Motor neuron (in vitro differentiated cells): ENCODE data around the gene UBR1. TPM values are rescaled to one million over a fixed set of nuclear protein-coding genes. Genes with fewer than 3 reads are reported as not detected.
"Not testable (repeated sequence)": the region's sequence is repeated elsewhere in the genome, so short reads cannot be mapped to it uniquely, and the experiment has no call there.

ENCODE experiments used
- ATAC-seq, 8 experiments: fragments of 200-7000 bp; cut with Tn5 transposase; replicated peaks in 6 of 8; 2 replicates each; pipeline ENCODE4 v1.8.0; 2021; ENCODE audit warnings: mild to moderate bottlenecking in 8 of 8, moderate library complexity in 8 of 8
- H3K27ac ChIP-seq, 2 donors: fragments of 250-450 bp; sonication (Bioruptor Pico); 2 replicates each; pipeline ENCODE4 v1.9.0; 2021; ENCODE audit warnings: antibody characterized with exemption in 2 of 2, mild to moderate bottlenecking in 2 of 2, moderate library complexity in 1 of 2
- H3K4me1 ChIP-seq, 2 donors: fragments of 250-450 bp; sonication (Bioruptor Pico); replicated peaks in 1 of 2; 2 replicates each; pipeline ENCODE4 v1.6.1; 2021; ENCODE audit warnings: antibody characterized with exemption in 2 of 2, mild to moderate bottlenecking in 2 of 2, moderate library complexity in 1 of 2
- H3K4me3 ChIP-seq, 5 donors: fragments of 250-450 bp; sonication (Bioruptor Pico); 2 replicates each; pipeline ENCODE4 v1.9.0; 2021; ENCODE audit warnings: antibody characterized with exemption in 5 of 5, mild to moderate bottlenecking in 5 of 5, moderate library complexity in 4 of 5
- WGBS, 10 experiments: fragments of 450-650 bp; shearing (Covaris generic); methylation state at CpG; one replicate each; pipeline ENCODE4 v1.0.0; 2022; 5-methylcytosine and 5-hydroxymethylcytosine counted together
- in situ Hi-C, 9 experiments: fragments of 400-800 bp; cut with MboI; loops; one replicate each; pipeline ENCODE4 v1.15.0; 2021; ENCODE audit warnings: low sequenced_read_pairs in 9 of 9, low pct_unique_long_range_greater_than_20kb in 2 of 9; ENCODE audit not compliant: unreplicated experiment in 9 of 9
- total RNA-seq, 8 experiments: library from RNA; unstranded; fragments of 300-600 nt; gene quantifications; 2 replicates each; pipeline versions ENCODE4 v1.2.3 to v1.2.4, GENCODE V29; 2022

UBR1 gene
- total RNA-seq, 8 experiments from 2014 or later = 26.3 to 49.0 (median 36.4) TPM

DNA sequence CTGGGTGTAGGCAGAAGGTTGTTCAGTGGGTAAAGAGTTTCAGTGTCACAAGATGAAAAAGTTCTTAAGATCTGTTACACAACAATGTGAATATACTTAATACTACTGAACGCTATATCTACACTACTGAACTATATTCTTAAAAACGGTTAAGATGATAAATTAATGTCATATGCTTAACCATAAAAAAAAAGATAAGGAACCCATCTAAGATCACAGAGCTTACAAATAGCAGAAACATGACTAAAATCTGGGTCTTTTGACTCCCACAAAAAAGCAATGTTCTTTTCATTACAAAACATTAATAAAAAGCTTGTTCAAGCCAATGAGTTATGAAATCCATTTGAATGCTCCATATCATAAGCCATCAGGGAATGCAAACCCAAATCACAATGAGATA lies 34.4 kb downstream of the UBR1 start:
- Histone ChIP-seq H3K4me1 (no peaks in the 10 kb centered on the region), H3K4me3 (no peak overlapping the region), H3K27ac (no peak overlapping the region)
- ATAC-seq = no peak
- WGBS, 10 experiments = 50 to 100% (median 90%) methylated on average over 1 to 2 of the region's 2 CpGs; no CpG with 5 or more reads in 1 of the 10 experiments
- in situ Hi-C loops = loop anchor here in 1 of 9 experiments (25.0 kb wide), 1 partner anchor 109 kb away; no protein-coding TSS in a partner anchor

DNA sequence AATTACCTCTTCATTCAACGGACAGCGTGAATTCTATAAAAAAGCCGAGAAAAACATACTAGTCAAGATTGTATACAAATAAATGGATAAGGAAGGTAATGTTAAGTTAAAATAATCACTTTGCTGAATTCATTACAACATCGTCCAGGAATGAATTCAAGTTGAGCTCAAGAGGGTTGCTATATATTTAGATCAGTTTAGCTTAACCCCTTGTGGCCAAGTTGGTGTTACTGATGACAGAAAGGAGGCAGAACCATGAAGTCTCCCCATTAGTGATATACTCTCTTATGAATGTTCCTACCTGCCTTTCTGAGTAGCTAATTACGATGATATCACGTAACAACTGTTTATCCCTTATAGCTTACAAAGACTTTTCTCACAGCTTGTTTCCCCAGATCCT lies 34.9 kb downstream of the UBR1 start:
- Histone ChIP-seq H3K27ac (no peak overlapping the region), H3K4me1 (no peaks in the 10 kb centered on the region), H3K4me3 (no peak overlapping the region)
- in situ Hi-C loops = loop anchor here in 1 of 9 experiments (25.0 kb wide), 1 partner anchor 109 kb away; no protein-coding TSS in a partner anchor
- no peak for ATAC-seq
- 87 to 100% (median 93%) methylated on average over 3 to 6 of the region's 6 CpGs; no CpG with 5 or more reads in 1 of the 10 experiments for WGBS, 10 experiments

GRCh38 chr15:43070249-43070648 lies 35.6 kb downstream of the UBR1 start:
- H3K4me3 ChIP-seq = no peak overlapping the region
- WGBS, 10 experiments = 80 to 100% (median 93%) methylated on average over 1 to 4 of the region's 4 CpGs
- no peak for ATAC-seq

GRCh38 chr15:43067717-43068461 lies 37.9 kb downstream of the UBR1 start:
- no peak overlapping the region for H3K27ac ChIP-seq
- no peak overlapping the region for H3K4me3 ChIP-seq
- in situ Hi-C loops = loop anchor here in 1 of 9 experiments (25.0 kb wide), 1 partner anchor 106 kb away; no protein-coding TSS in a partner anchor

More at GRCh38 chr15:43070249-43070648, 35.6 kb downstream of the UBR1 start:
- no peaks in the 10 kb centered on the region for H3K4me1 ChIP-seq
- H3K27ac ChIP-seq = no peak overlapping the region
- in situ Hi-C loops = loop anchor here in 1 of 9 experiments (25.0 kb wide), 1 partner anchor 108 kb away; no protein-coding TSS in a partner anchor

GRCh38 chr15:43056696-43057095 lies 49.1 kb downstream of the UBR1 start:
- Histone ChIP-seq H3K27ac (no peak overlapping the region), H3K4me1 (no peaks in the 10 kb centered on the region), H3K4me3 (no peak overlapping the region)
- in situ Hi-C loops = loop anchor here in 1 of 9 experiments (25.0 kb wide), 1 partner anchor 94 kb away; no protein-coding TSS in a partner anchor
- ATAC-seq = no peak

More at GRCh38 chr15:43067717-43068461, 37.9 kb downstream of the UBR1 start:
- no peaks in the 10 kb centered on the region for H3K4me1 ChIP-seq
- ATAC-seq = peak in 2 of 8 experiments; percentile 47 to 57
- 48 to 95% (median 83%) methylated on average over 2 to 8 of the region's 8 CpGs for WGBS, 10 experiments

DNA sequence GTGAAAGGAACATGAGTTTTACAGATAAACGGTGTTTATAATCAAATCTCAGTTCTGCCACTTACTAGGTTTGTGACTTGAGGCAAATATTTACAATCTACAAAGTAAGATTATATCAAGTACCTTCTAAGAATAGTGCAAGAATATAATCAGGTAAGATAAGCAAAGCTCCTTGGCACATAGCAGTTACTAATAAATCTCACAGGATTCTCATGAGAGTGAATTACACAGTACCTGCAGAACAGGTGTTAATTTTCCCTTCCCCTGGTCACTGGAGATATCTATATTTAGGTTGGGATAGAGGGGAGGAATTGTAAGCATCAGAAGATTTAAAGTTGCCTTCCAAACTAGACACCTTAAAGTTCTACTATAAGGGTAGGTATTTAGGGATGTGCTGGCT lies 53.0 kb downstream of the UBR1 start:
- Histone ChIP-seq H3K4me1 (no peaks in the 10 kb centered on the region), H3K4me3 (no peak overlapping the region), H3K27ac (no peak overlapping the region)
- 80 to 100% (median 100%) methylated on average over 1 of the region's 1 CpG; no CpG with 5 or more reads in 6 of the 10 experiments for WGBS, 10 experiments
- ATAC-seq = no peak
- in situ Hi-C loops = loop anchor here in 1 of 9 experiments (25.0 kb wide), 1 partner anchor 91 kb away; no protein-coding TSS in a partner anchor

DNA sequence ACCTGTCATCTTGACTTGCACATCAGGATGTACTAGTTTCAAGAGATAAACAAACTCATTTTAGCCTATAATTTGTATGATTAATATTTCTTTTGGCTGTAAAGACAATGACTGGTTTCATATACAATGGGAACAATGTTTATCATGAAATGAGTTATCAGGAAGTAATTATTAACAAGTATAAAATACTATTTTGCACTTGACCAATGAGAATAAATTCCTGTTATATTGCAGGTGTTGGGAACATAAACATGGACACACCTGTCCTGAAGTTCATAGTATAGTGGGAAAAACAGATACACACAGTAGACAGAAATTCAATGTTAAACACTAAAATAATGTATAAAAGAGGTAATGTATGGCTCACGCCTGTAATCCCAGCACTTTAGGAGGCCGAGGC lies 56.9 kb downstream of the UBR1 start:
- WGBS, 10 experiments = 88 to 100% (median 94%) methylated on average over 1 to 2 of the region's 2 CpGs; no CpG with 5 or more reads in 7 of the 10 experiments
- ATAC-seq = no peak

DNA sequence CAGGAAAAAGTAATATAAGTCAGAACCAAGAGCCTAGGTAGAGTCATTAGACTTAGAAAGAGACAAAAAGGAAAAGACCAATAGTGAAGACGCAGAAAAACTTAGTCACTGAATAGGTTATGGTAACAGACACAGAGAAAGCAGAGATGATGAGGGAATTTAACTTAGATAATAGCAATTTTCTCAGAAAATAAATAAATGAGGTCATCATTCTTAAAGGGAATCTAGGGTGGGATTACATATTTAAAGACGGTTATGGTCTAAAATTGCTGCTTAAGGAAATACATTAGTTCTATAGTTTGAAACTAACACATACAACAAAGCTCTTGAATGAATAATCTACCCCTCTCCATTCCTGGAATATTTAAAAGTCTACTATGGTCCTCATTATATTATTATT lies 59.4 kb downstream of the UBR1 start:
- Histone ChIP-seq H3K4me3 (no peak overlapping the region), H3K4me1 (no peaks in the 10 kb centered on the region), H3K27ac (no peak overlapping the region)
- no peak for ATAC-seq
- in situ Hi-C loops = no loop called here
- WGBS, 10 experiments = 90 to 100% (median 100%) methylated on average over 1 to 2 of the region's 2 CpGs; no CpG with 5 or more reads in 1 of the 10 experiments

More for the DNA sequence above, 56.9 kb downstream of the UBR1 start:
- in situ Hi-C loops = no loop called here
- H3K27ac ChIP-seq = no peak overlapping the region
- H3K4me1 ChIP-seq = no peaks in the 10 kb centered on the region
- no peak overlapping the region for H3K4me3 ChIP-seq

- H3K4me3 ChIP-seq = no peak overlapping the region
- in situ Hi-C loops = no loop called here
- H3K4me1 ChIP-seq = no peaks in the 10 kb centered on the region
- WGBS, 10 experiments = 33 to 100% (median 96%) methylated on average over 1 of the region's 1 CpG; no CpG with 5 or more reads in 2 of the 10 experiments
- no peak for ATAC-seq
- H3K27ac ChIP-seq = no peak overlapping the region
Observed at GRCh38 chr15:43042885-43043284, 63.0 kb downstream of the UBR1 start.

GRCh38 chr15:43041085-43041484 lies 64.8 kb downstream of the UBR1 start:
- H3K4me1 ChIP-seq = not testable (repeated sequence)
- 100% methylated on average over 2 of the region's 3 CpGs; no CpG with 5 or more reads in 9 of the 10 experiments for WGBS, 10 experiments

DNA sequence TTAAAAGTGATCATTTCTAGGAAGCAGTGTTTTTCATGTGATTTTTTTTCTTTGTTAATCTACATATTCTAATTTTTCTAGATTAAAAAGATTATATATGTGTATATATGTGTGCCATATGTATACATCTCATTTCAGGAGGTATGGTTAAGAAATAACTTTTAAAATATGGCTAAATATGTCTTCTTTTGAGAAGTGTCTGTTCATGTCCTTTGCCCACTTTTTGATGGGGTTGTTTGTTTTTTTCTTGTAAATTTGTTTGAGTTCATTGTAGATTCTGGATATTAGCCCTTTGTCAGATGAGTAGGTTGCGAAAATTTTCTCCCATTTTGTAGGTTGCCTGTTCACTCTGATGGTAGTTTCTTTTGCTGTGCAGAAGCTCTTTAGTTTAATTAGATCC lies 70.6 kb downstream of the UBR1 start:
- H3K4me1 ChIP-seq, ATAC-seq, H3K27ac ChIP-seq, H3K4me3 ChIP-seq, in situ Hi-C loops: not testable (repeated sequence)
- WGBS, 10 experiments = no CpG with 5 or more reads among the region's 1 CpG

More at GRCh38 chr15:43041085-43041484, 64.8 kb downstream of the UBR1 start:
- H3K4me3 ChIP-seq, in situ Hi-C loops, H3K27ac ChIP-seq, ATAC-seq: not testable (repeated sequence)

DNA sequence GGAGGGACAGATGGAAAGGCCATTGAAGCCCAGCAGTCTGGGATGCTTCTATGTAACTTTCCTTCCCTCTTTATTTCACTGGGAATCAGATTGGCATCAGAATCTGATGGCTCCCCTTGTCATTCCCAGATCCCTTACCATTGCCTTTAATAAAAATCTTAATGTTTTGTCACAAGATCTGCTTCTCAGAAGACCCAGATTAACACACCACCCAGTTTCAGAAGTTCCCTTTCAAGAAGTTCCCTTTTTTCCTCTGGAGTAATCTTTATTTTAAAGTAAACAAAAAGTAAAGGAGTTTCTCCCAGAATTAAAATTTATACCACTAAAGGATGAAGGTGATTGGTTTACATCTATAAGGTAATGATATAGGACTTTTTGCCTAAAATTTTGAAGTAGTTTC lies 76.4 kb downstream of the UBR1 start:
- no peak for ATAC-seq
- Histone ChIP-seq H3K27ac (no peak overlapping the region), H3K4me3 (no peak overlapping the region), H3K4me1 (no peaks in the 10 kb centered on the region)
- in situ Hi-C loops = no loop called here

GRCh38 chr15:43025150-43025549 lies 80.7 kb downstream of the UBR1 start:
- Histone ChIP-seq H3K4me1 (no peaks in the 10 kb centered on the region), H3K4me3 (no peak overlapping the region), H3K27ac (no peak overlapping the region)
- ATAC-seq = no peak
- in situ Hi-C loops = no loop called here
